Astrocyte of the spinal cord (primary cell): ENCODE measurements around the gene CARM1.

Experiments
- DNase-seq: peaks from one replicate; pipeline ENCODE4 v3.0.0; 2011; ENCODE audit warnings: low read depth, low spot score
- H3K4me3 ChIP-seq: 2 replicates; pipeline ENCODE4 v1.5.1; 2011; ENCODE audit warnings: low read depth, mild to moderate bottlenecking, low read length, moderate library complexity
- in situ Hi-C: cut with HindIII; loops from 2 replicates; pipeline ENCODE4 v1.10.0; 2017; ENCODE audit warnings: low sequenced_read_pairs
- TF ChIP-seq, protein P1 (sequence below): IDR thresholded peaks from 2 replicates; pipeline ENCODE4 v1.5.1; 2012; ENCODE audit warnings: low read depth, mild to moderate bottlenecking, low read length, inconsistent platforms

CARM1 gene

DNA sequence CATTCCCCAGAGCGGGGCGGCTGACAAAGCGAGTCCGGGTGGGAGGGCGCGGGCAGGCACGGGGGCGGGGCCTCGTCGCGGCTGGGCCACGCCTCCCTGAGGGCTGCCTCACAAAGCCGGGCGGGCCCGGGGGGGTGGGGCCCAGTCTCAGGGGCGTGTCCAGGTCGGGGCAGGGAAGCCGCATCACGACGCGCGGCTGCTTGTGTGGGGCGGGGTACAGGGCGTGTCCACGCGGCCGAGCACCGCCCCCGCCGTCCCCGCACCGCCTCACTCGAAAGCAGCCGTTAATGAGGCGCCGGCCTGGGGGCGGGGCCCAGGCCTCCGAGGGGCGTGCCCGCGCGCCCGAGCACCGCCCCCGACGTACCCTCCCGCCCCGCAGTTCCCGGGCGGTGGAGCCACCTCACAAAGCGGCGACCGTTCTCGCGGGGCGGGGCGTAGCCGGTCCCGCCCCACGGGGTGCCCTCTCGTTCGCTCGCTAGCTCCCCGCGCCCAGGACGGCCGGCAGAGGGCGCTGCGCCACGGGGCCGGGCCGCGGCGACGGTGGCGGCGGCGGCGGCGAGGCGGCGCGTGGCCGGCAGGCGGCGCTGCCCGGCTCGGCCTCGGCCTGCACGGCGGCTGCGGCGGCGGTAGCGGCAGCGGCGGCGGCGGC lies at the start of gene CARM1:
TSS of gene CARM1 (plus strand) at position 599 of the 649 bp plus-strand sequence. CDS start 150 bp downstream, outside the sequence.
- TF ChIP-seq, protein P1, sequence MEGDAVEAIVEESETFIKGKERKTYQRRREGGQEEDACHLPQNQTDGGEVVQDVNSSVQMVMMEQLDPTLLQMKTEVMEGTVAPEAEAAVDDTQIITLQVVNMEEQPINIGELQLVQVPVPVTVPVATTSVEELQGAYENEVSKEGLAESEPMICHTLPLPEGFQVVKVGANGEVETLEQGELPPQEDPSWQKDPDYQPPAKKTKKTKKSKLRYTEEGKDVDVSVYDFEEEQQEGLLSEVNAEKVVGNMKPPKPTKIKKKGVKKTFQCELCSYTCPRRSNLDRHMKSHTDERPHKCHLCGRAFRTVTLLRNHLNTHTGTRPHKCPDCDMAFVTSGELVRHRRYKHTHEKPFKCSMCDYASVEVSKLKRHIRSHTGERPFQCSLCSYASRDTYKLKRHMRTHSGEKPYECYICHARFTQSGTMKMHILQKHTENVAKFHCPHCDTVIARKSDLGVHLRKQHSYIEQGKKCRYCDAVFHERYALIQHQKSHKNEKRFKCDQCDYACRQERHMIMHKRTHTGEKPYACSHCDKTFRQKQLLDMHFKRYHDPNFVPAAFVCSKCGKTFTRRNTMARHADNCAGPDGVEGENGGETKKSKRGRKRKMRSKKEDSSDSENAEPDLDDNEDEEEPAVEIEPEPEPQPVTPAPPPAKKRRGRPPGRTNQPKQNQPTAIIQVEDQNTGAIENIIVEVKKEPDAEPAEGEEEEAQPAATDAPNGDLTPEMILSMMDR = peak; percentile 62
- peak; percentile 99 for DNase-seq
- in situ Hi-C loops = no loop called here
- H3K4me3 ChIP-seq = peak within 1 kb of the TSS; percentile 92

DNA sequence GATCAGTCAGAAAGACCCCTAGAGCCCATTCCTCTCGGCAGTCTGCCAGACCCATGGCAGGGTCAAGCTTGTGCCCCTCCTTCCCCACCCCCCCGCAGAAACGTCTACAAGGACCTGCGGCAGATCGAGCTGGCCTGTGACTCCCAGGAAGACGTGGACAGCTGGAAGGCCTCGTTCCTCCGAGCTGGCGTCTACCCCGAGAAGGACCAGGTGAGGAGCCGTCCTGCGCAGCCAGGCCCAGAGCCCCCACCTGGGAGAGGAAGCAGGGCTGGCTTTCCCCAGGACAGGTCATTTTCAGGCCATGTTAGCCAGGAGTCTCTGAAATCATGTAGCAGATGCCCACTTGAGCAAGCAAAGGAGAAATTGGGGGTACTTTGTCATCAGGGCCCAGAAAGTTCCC lies 47.7 kb upstream of the CARM1 start:
- no peak overlapping the region for H3K4me3 ChIP-seq
- in situ Hi-C loops = no loop called here

DNA sequence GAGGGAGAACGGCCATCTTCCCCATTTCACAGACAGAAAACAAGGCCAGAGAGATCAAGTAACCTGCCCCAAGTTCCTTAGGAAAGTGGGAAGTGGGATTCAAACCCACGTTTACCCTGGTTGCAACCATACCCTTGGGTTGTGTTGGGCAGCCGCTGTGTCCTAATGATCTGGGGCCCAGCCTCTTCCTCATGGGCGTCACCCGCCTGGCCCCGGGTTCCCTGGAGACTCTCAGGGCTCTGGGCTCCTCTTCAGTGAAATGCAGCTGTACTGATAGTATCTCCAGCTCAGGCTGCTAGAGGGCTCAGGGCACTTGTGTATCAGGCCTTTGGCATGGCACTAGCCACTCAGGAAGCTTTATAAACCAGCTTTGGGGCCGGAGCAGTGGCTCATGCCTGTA lies 45.1 kb upstream of the CARM1 start:
- H3K4me3 ChIP-seq = no peak overlapping the region
- in situ Hi-C loops = no loop called here
- DNase-seq = no peak
- TF ChIP-seq, protein P1 = no peak

More for the DNA sequence above, 47.7 kb upstream of the CARM1 start:
- TF ChIP-seq, protein P1 = no peak
- DNase-seq = no peak

DNA sequence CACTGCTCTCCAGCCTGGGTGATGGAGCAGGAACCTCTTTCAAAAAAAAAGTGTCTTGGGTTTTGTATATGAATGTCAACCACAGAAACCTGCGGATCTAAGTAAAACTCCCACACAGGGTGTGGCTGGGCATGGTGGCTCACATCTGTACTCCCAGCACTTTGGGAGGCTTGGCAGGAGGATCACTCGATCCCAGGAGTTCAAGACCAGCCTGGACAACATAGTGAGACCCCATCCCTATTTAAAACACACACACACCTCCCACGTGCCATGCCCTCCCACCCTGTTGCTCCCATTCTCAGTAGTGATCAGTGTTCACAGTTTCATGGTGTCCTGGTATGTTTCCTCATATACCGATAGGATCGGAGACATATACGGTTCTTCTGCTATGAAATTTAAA lies 44.5 kb upstream of the CARM1 start:
- TF ChIP-seq, protein P1 = no peak
- in situ Hi-C loops = no loop called here
- no peak overlapping the region for H3K4me3 ChIP-seq
- no peak for DNase-seq

DNA sequence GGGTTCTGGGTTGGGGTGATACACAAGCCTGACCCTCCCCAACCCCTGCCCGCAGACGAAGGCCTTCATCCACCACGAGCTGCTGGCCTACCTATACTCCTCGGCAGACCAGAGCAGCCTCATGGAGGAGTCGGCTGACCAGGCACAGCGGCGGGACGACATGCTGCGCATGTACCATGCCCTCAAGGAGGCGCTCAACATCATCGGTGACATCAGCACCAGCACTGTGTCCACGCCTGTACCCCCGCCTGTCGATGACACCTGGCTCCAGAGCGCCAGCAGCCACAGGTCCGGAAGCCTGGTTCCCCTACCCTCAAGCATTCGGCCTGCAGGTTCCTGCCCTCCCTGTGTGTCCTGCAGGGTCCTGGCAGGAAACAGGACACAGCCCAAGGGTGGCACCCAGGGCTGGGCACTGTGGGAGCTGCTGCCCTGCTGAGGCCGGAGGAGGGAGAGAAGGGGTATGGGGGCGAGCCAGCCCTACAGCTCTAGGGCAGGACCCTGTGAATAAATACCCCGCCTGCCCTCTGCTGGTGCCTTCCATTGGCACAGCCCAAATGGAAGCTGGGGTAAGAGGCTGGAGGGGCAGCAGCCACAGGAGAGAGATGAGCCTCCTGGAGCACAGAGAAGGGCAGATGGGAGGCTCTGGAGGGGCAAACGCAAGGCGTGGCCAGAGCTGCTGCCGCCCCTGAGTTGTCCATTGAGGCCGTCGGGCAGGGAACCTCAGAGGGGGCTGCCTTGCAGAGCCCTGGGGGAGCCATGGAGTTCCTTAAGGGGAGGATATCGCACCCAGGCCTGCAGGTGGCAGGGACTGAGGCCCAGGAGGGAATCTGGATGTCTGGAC lies 42.2 kb upstream of the CARM1 start:
- in situ Hi-C loops = no loop called here

DNA sequence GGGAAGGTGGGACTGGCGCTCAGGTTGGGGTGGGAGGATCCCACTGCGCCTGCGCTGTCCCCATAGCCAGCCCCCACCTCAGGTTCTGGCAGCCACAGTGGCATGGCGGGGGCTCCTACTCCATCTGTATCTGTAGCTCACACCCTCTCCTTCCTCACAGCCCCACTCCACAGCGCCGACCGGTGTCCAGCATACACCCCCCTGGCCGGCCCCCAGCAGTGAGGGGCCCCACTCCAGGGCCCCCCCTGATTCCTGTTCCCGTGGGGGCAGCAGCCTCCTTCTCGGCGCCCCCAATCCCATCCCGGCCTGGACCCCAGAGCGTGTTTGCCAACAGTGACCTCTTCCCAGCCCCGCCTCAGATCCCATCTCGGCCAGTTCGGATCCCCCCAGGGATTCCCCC lies 41.4 kb upstream of the CARM1 start:
- no peak overlapping the region for H3K4me3 ChIP-seq
- in situ Hi-C loops = no loop called here
- DNase-seq = no peak
- TF ChIP-seq, protein P1 = no peak

More for the DNA sequence above, 42.2 kb upstream of the CARM1 start:
- DNase-seq = no peak
- H3K4me3 ChIP-seq = no peak overlapping the region
- TF ChIP-seq, protein P1 = peak; percentile 12
